Measurements from ENCODE around the gene MIP.

DNA sequence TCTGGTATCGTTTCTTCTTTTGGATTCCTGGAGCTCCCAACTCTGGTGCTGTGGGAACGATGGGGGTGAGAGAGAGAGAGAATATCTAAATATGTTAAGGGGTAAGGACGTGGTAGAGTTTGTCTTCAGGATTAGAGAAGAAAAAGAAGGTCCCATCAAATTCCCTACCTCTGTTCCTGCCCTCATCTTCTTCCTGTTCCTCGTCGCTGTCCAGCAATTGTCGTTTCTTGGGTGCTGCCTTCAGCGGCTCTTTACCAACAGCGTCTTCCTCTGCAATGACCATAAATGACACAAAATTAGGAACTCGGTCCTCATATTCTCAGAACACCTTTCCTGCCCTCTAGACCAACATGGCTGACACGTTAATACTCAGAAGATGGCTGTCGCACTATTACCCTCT lies 36.7 kb downstream of the MIP start:
- TF ChIP-seq, protein P1, sequence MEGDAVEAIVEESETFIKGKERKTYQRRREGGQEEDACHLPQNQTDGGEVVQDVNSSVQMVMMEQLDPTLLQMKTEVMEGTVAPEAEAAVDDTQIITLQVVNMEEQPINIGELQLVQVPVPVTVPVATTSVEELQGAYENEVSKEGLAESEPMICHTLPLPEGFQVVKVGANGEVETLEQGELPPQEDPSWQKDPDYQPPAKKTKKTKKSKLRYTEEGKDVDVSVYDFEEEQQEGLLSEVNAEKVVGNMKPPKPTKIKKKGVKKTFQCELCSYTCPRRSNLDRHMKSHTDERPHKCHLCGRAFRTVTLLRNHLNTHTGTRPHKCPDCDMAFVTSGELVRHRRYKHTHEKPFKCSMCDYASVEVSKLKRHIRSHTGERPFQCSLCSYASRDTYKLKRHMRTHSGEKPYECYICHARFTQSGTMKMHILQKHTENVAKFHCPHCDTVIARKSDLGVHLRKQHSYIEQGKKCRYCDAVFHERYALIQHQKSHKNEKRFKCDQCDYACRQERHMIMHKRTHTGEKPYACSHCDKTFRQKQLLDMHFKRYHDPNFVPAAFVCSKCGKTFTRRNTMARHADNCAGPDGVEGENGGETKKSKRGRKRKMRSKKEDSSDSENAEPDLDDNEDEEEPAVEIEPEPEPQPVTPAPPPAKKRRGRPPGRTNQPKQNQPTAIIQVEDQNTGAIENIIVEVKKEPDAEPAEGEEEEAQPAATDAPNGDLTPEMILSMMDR (IDR thresholded peaks at IDR 0.05), result no peak
- TF ChIP-seq EZH2phosphoT487 (IDR thresholded peaks at IDR 0.05), result no peak
- no peak for TF ChIP-seq EZH2 (IDR thresholded peaks at IDR 0.05)

Data from neural progenitor cell (in vitro differentiated cells).